ENCODE data around the gene TANGO2.
A peak's percentile ranks its signal among the peaks of the same experiment; 100 is the strongest.

- TF ChIP-seq KLF16 (IDR thresholded peaks at IDR 0.05) (no peak), STAT6 (CRISPR knock-in tag; IDR thresholded peaks at IDR 0.05) (no peak), ZZZ3 (IDR thresholded peaks at IDR 0.05) (no peak), RBM22 (IDR thresholded peaks at IDR 0.05; ENCODE audit: low read depth, low read length, poor library complexity, severe bottlenecking) (no peak), SP1 (CRISPR knock-in tag; IDR thresholded peaks at IDR 0.05) (no peak), HLTF (IDR thresholded peaks at IDR 0.05) (no peak), CTCF (IDR thresholded peaks at IDR 0.05 in 2 of 3, conservative IDR thresholded peaks at IDR 0.05 in 1 of 3; ENCODE audit: insufficient read depth in 2 of 3, low read depth in 1 of 3, low read length in 3 of 3) (no peak), MXI1 (IDR thresholded peaks at IDR 0.05; ENCODE audit: low read depth, low read length) (no peak), ZKSCAN8 (CRISPR knock-in tag; IDR thresholded peaks at IDR 0.05) (no peak), REST (IDR thresholded peaks at IDR 0.05; ENCODE audit: borderline replicate concordance) (0 out of 2 replicates have a peak, but pooled peaks have one; percentile 6), REST (CRISPR knock-in tag; IDR thresholded peaks at IDR 0.05; ENCODE audit: low read depth) (no peak), NR2C1 (IDR thresholded peaks at IDR 0.05) (no peak), NR2C1 (tag; IDR thresholded peaks at IDR 0.05) (no peak), FOXK2 (conservative IDR thresholded peaks at IDR 0.05 in 1 of 2, IDR thresholded peaks at IDR 0.05 in 1 of 2; ENCODE audit: low read depth in 2 of 2) (no peak), ZNF717 (CRISPR knock-in tag; IDR thresholded peaks at IDR 0.05) (0 out of 2 replicates have a peak, but pooled peaks have one; percentile 49)
Measured at GRCh38 chr22:19972652-19973550, 48.0 kb upstream of the TANGO2 start.

Data from K562 (cell line).